Hepatocyte (in vitro differentiated cells): Measurements from ENCODE around the gene ZC3H10.

Experiments used
- EZH2 ChIP-seq: fragments of 200-600 bp; sonication (generic); IDR thresholded peaks from 2 replicates; pipeline ENCODE4 v1.6.1; 2016; ENCODE audit warnings: antibody characterized with exemption, mild to moderate bottlenecking, borderline replicate concordance
- TF ChIP-seq, protein P1 (sequence below): fragments of 200-600 bp; sonication (generic); IDR thresholded peaks from 2 replicates; pipeline ENCODE4 v1.5.1; 2016; ENCODE audit warnings: antibody characterized with exemption, mild to moderate bottlenecking; ENCODE audit not compliant: poor library complexity

GRCh38 chr12:56097738-56098137, 20.3 kb upstream of the ZC3H10 start:
- TF ChIP-seq, protein P1, sequence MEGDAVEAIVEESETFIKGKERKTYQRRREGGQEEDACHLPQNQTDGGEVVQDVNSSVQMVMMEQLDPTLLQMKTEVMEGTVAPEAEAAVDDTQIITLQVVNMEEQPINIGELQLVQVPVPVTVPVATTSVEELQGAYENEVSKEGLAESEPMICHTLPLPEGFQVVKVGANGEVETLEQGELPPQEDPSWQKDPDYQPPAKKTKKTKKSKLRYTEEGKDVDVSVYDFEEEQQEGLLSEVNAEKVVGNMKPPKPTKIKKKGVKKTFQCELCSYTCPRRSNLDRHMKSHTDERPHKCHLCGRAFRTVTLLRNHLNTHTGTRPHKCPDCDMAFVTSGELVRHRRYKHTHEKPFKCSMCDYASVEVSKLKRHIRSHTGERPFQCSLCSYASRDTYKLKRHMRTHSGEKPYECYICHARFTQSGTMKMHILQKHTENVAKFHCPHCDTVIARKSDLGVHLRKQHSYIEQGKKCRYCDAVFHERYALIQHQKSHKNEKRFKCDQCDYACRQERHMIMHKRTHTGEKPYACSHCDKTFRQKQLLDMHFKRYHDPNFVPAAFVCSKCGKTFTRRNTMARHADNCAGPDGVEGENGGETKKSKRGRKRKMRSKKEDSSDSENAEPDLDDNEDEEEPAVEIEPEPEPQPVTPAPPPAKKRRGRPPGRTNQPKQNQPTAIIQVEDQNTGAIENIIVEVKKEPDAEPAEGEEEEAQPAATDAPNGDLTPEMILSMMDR: no peak
- TF ChIP-seq EZH2: no peak
